Measurements from ENCODE around the gene CNTNAP2.

GRCh38 chr7:146172112-146172511, 55.5 kb downstream of the CNTNAP2 start:
- TF ChIP-seq ZNF274 (IDR thresholded peaks at IDR 0.05; ENCODE audit: low read depth, low read length) = no peak
- TF ChIP-seq SUZ12 (IDR thresholded peaks at IDR 0.05; ENCODE audit: extremely low read depth, insufficient read depth, insufficient read length) = no peak
- TF ChIP-seq YY1 (IDR thresholded peaks at IDR 0.05; ENCODE audit: insufficient read depth, insufficient read length) = no peak
